Activated naive CD4-positive, alpha-beta T cell treated with Interleukin-2 at 50 U/mL for 16 hours (primary cell): ENCODE results near the gene RAB3IP.
"Not testable (repeated sequence)": the region's sequence is repeated elsewhere in the genome, so short reads cannot be mapped to it uniquely, and the experiment has no call there.

ENCODE experiments used
- DNase-seq: peaks from one replicate; pipeline ENCODE4 v3.0.0-alpha.2; 2020

RAB3IP gene

DNA sequence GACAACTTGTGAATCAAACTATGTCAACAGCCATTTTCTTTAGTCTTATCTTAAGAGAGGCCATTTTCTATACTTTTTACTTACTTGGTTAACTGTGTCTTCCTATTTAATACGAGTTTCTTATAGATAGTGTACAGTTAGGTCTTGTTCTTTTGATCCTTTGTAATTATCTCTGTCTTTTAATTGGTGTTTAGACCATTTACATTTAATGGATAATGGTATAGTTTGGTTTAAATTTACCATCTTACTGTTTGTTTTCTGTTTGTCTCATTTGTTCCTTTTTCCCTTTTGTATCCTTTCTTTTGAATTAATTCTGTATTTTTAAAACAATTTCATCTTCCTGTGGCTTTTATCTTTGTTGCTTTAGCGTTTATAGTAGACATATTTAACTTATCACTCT, 19.4 kb downstream of the RAB3IP start:
- no peak for DNase-seq

DNA sequence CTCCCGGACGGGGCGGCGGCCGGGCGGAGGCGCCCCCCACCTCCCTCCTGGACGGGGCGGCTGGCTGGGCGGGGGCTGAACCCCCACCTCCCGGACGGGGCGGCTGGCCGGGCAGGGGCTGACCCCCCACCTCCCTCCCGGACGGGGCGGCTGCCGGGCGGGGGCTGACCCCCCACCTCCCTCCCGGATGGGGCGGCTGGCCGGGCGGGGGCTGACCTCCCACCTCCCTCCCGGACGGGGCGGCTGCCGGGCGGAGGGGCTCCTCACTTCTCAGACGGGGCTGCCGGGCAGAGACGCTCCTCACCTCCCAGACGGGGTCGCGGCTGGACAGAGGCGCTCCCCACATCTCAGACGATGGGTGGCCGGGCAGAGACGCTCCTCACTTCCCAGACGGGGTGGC, 20.9 kb downstream of the RAB3IP start:
- not testable (repeated sequence) for DNase-seq

DNA sequence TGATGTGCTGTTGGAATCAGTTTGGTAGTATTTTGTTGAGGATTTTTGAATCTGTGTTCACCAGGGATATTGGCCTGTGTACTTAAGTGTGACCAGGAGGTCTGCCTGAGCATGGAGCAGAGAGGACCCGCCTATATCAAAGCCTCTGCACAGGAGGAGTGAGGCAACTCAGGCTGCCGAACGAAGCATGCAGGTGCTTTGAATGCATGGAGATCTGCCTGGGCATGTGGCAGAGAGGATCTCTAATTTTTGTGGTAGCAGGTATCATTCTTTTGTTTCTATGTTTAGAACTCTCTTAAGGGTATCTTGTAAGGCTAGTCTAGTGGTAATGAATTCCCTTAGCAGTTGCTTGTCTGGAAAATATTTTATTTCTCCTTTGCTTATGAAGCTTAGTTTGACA, 26.9 kb downstream of the RAB3IP start:
- no peak for DNase-seq

DNA sequence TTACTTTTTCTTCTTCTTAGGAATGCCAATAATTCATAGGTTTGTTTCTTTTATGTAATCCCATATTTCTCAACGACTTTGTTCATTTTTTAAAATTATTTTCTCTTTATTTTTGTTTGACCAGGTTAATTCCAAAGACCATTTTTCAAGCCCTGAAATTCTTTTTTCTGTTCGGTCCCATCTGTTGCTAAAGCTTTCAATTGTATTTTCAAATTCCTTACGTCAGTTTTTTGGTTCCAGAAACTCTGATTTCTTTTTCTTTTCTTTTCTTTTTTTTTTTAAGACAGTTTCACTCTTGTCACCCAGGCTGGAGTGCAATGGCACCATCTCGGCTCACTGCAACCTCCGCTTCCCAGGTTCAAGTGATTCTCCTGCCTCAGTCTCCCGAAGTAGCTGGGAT, 27.6 kb downstream of the RAB3IP start:
- no peak for DNase-seq

DNA sequence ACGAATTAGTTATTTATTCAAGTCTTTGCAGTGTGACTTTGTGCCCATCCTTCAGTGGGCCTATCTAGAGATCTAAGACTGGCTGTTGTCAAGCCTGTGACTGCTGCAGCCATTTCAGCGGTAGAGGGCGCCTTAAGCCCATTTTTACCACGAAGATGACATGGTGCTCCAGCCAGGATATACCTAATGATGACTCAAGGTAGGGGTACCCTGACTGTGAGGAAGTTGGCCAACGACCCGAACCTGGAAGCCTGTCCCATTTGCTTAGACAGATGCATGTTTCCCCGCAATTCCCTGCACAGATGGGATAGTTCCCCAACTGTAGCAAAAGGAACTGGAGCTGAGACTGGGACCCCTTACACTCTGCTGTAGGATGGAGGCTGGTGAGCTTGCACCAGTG, 41.3 kb downstream of the RAB3IP start:
- DNase-seq, result no peak

DNA sequence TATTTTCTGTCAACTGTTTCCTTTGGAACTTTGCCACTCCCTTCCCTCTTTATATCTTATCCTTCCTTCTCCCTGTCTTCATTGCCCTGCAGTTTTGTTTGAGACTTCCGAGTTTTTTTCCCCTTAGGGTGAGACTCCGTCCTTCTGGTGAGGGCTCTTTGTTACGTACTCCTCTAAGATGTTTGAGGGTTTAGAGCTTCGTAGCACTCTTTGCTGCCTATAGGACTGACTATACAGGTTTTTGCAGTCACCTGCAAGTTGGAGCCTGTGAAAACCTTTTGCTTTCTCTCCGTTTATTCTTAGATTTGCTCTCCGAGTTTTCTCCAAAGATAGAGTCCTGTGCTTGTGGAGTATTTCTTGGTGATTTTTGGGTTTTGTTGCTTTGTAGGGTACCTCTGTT, 44.7 kb downstream of the RAB3IP start:
- no peak for DNase-seq

DNA sequence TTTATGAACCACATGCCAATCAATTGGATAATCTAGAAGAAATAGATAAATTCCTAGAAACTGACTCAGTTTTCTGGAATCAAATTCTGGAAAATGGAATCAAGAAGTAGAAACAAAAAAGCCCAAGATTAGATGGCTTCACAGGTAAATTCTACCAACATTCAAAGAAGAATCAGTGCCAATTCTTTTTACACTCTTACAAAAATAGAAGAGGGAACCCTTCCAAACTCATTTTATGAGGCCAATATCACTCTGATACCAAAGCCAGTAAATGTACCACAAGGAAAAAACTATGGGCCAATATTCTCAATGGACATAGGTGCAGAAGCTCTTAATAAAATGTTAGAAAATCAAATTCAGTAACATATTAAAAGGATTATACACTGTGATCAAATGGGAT, 50.7 kb downstream of the RAB3IP start:
- DNase-seq, result no peak

DNA sequence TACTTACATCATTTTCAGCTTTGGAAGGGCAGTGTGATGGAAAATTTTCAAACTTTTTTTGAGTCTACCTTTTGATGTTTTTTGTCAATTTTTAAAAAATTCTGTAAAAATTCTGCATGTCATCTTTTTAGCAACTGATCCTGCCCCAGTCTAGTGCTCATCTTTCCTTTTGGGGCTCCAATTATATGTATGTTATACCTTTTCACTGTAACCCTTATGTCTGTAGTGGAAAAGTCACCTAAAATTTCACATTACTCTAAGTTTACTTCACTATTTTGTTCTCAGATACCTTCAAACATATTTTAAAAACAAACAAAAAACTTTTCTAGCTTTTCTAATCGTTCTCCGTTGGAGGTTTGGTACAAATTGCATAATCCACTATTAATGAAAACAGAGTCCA, 53.9 kb downstream of the RAB3IP start:
- DNase-seq, result no peak

DNA sequence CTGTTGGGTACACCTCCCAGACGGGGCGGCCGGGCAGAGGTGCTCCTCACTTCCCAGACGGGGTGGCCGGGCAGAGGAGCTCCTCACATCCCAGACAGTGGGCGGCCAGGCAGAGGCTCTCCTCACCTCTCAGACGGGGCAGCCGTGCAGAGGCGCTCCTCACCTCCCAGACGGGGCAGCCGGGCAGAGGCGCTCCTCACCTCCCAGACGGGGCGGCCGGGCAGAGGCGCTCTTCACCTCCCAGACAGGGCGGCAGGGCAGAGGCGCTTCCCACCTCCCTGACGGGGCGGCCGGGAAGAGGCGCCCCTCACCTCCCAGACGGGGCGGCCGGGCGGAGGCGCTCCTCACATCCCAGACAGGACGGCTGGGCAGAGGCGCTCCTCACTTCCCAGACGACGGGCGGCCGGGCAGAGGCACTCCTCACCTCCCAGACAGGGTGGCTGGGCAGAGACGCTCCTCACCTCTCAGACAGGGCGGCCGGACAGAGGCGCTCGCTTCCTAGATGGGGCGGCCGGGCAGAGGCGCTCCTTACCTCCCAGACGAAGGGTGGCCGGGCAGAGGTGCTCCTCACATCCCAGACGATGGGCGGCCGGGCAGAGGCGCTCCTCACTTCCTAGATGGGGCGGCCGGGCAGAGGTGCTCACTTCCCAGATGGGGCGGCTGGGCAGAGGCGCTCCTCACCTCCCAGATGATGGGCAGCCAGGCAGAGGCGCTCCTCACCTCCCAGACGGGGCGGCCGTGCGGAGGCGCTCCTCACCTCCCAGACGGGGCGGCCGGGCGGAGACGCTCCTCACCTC, 68.6 kb downstream of the RAB3IP start:
- DNase-seq, result not testable (repeated sequence)

DNA sequence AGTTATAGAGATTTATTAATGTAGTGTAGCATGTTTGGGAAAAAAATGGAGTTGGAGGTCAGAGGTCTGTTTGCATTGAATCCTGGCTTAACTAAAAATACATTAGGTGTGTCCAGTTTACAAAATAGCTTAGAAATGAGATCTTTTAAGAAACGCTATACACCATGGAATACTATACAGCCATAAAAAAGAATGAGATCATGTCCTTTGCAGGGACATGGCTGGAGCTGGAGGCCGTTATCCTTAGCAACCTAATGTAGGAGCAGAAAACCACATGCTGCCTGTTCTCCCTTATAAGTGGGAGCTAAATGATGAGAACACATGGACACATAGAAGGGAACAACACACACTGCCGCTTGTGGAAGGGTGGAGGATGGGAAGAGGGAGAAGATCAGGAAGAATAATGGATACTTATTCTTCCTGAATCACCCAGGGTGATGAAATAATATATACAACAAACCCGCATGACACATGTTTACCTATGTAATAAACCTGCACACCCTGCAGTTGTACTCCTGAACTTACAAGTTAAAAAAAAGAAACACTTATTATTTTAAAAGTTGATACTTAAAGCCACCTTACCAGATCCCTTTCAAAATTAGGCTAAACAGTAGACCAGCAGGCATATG, 72.3 kb downstream of the RAB3IP start:
- DNase-seq, result no peak

DNA sequence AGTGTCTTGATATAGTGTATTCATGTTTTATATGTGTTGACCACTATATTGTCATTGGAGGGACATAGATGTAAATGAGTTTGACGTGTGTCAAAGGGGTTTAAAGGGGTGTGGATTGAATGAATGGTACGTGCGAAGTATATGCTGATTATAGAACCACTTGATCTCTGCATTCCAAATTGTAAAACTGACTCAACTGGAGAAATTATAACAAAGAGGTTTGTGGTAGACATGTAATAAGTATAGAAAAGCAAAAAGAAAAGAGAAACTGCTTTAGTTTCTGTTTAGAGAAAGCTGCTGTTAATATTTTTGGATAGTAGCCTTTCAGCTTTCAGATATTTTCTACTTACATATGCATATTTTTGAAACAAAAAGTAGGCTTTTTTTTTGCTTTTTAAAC, 77.4 kb downstream of the RAB3IP start:
- DNase-seq, result no peak

DNA sequence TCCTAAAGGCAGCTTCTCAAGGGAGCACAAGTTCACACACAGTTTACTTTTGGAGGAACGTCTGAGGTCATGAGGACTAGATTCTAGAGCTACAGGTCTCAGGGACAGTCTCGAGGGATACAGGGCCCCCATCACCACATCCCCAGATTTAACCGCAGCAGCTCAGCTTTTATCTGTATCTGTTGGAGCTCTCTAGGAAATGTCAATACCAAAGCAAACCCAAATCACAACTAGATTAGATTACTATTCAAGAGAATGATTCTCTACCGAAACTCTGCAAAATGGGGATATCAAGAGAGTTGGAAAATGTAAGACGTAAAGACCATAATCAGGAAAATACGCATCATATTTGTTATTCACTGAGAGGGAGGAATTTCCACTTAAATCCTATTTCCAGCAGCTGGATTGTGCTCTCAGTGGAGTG, 82.4 kb downstream of the RAB3IP start:
- DNase-seq, result no peak

DNA sequence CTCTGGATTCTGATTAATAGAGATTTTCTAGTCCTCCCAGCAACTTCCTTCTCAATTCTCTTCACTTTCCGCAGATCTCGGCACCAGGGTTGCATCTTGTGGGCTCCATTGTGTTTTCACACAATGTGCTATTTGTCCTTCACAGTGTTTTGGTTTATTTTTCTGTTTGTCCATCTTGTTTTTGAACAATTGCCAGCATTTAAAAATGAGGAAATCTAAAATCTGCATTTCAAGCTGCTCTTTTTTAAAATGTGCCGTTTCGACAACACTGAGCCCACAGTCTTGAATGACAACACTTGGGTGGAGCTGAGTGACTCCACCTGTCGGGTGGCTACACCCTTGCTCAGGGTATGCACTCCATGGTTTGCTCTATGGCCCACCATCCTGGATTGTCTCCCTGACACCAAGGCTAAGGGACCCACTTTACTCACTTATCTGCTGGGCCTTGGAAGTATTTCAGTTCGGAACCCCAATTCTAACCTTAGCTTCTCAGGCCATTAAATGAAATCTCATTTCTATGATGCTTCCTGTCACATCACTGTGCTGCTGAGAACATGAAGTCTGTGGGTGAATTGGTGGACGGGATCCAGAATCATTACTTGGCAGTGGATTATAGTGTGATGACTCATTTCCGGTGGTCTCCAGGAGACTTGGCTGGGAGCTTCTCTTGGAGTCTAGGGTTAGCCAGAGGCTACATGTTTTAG, 82.9 kb downstream of the RAB3IP start:
- no peak for DNase-seq

DNA sequence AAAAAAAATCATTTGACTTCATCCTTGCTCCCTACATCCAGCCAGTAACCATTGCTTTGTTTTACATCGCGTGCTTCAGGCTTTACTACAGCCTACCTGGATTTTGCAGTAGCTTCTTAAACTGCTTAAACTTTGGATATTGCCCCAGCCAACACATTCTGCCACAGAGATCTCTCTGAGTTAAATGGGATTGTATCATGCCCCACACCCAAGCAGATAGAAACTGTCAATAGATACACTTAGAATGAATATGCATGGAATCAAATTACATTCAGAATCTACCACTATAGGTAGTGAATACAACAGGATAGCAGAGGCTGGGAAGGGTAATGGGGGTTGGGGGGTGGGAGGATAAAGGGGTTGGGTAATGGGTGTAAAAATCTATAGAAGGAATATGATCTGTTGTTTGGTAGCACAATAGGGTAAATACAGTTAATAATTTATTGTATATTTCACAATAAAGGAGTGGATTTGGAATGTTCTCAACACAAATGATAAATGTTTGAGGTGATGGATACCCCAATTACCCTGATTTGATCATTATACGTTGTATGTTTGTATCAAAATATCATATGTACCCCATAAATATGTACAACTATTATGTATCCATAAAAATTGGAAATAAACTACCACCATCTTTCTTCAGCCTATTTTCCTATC, 83.7 kb downstream of the RAB3IP start:
- no peak for DNase-seq

DNA sequence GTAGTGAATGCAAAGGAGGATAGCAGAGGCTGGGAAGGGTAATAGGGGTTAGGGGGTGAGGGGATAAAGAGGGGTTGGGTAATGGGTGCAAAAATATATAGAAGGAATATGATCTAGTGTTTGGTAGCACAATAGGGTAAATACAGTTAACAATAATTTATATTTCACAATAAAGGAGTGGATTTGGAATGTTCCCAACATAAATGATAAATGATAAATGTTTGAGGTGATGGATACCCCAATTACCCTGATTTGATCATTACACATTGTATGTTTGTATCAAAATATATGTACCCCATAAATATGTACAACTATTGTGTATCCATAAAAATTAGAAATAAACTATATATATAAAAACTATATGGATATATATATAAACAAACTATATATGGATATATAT, 85.4 kb downstream of the RAB3IP start:
- DNase-seq, result no peak

DNA sequence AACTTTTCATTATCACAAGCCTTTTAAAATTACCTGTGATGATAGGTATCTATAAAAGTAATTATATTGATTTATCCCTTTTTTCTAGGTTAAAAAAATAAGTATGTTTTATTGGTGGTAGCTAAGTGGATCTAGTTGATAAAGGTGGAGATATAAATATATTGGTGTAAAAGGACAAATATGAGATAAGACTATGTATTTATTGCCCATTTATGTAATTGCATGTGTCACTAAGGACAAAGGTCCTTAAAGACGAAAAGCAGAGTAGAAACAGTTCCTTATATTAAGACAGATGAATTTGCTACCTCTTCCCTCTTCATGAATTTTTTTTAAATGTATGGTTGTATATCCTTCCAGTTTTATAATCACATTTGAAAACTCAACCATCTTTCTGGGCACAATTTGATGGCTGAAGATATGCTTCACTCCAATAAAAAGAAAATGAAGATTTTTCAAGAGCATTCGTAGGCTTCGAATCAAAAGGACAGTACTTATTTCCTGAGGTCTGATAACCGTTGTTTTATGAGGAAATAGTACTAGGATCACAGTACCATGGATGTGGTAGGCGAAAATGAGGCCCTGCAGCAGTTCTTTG, 86.4 kb downstream of the RAB3IP start, which contains the start of gene MYRFL:
TSS of gene MYRFL (plus strand) at position 262 of the 595 bp plus-strand sequence. CDS start at position 553, 291 bp downstream.
- DNase-seq, result no peak

DNA sequence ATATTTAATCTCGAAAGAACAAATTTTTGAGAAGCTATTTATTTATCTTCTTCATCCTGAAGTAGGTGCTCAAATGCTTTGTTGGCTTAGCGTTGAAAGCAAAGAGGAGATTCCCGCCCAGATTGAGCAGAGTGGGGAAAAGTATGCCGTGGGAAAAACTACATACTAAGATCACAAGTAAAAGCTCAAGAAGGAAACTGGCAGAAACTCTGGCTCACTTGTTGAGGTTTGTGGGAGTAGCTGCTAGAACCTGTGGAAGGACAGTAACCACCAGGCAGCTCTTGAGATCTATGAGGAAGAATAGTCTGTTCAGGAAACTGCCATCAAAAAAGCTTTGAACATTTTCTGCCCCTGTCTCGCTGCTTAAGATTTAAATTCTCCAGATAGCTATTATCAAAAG, 90.2 kb downstream of the RAB3IP start:
- DNase-seq, result no peak

DNA sequence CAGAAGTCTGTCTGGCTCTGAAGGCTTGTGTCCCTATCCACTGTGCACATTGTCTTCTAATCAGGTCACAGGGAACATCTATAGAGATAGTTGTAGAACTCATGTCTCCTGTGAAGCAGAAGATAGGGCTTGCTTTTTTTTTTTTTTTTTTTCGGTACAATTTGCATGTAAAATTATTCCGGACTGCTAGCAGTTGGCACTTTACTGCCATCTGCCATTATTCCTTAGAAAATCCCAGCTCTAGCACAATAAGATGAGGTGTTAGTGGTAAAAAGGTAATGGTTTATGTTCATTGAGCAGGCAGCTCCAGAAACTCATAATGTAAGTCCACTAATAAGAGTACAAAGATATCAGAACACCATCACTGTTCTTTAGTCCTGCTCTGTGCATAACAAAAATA, 95.0 kb downstream of the RAB3IP start:
- no peak for DNase-seq

DNA sequence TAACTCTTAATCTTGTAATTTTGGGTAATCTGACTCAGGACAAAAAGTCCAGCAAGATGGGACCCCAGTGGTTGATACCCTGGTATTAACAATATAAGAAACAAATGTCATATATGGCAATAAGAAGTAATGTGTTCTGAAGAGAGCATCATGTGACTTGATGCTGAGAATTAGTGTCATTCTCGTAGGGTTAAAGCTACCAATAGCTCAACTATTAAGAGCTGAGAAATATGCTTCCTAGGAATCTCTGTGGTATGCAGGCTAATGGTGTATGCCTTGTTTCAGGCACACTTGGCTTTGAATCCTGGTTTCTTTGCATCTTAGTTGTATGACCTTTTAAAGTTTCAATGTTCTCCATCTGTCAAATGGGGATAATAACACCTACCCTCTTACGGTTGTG, 95.5 kb downstream of the RAB3IP start:
- no peak for DNase-seq

DNA sequence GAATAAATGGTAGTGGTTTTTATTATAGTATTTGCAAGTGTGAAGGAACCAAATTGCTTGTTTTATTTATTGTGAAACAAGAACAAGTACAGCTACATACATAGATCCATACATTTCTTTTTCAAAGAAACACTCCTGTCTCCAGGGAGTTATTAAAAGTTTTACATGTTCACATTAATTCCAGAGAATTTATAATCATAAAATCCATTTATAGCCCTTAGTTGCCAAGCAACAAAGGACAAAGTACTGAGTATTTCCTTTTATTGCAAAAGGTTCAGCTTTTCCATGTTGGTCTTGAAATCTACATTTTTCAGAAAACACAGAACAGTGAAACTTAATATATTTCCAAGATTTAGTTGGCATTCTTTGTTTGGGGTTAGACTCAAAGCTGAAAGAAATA, 95.9 kb downstream of the RAB3IP start:
- no peak for DNase-seq

DNA sequence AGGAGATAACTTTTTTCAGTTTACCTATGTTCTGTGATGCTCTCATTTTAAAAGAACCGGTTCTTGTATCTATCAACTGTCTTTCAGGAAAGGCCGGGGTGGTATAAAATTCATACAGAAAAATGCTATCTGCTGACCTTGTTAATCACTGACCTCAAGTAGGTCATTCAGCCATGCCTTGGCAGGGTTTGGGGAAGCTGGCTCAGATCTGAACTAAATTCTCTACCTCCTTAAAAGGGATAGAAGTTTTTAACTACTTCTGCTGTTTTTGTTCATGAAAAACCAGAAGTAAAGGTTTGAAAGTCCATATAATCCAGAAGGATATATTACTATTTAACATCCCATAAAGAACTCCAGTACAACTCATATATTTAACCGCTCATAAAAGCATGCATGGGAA, 96.4 kb downstream of the RAB3IP start:
- no peak for DNase-seq

DNA sequence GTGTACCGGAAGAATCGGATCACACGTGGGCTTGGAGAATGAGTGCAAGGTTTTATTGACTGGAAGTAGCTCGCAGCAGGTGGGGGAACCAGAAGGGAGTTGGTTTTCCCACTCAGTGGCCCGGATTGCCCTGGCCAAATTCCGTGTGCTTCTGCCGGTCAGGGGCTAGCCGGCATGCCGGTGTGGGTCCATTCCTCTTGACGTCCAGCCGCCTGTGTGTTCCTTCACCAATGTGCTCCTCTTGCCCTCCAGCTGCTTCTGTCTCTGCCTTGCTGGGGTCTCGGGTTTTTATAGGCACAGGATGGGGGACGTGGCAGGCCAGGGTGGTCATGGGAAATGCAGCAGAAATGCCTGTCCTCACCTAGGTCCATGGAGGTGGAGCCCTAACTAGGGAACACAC, 97.4 kb downstream of the RAB3IP start:
- no peak for DNase-seq

DNA sequence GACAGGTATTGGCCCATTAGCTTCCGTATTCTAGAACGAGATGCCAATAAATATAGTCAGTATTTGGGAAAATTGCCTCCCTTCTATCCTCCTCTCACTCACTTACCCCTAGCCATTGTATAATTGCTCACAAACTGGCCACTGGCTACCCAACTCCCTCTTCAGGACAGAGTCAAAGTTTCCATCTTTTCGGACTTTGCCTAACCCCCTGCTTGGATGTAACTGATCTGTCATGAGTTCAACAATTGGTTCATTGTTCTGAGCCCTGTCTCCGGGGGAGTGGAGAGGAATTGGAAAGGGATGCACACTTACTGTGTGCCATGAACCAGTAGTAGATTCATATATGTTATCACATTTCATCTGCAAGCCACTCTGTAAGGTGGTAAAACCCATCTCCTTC, 98.5 kb downstream of the RAB3IP start:
- DNase-seq, result no peak
